VCaP (cell line): ENCODE data around the gene PKHD1.

Experiments
- H3K27ac ChIP-seq: fragments of 450-650 bp; 2 replicates; pipeline ENCODE4 v1.5.1; 2017
- CTCF ChIP-seq: fragments of 450-650 bp; conservative IDR thresholded peaks from 2 replicates; pipeline ENCODE4 v1.5.1; 2017; ENCODE audit warnings: mild to moderate bottlenecking, moderate library complexity

PKHD1 gene

GRCh38 chr6:52046456-52046855 lies 41.0 kb downstream of the PKHD1 start:
- TF ChIP-seq CTCF, result no peak
- H3K27ac ChIP-seq, result no peak overlapping the region

- no peak for TF ChIP-seq CTCF
- no peak overlapping the region for H3K27ac ChIP-seq
These were observed 41.9 kb downstream of the PKHD1 start for GRCh38 chr6:52045481-52045880.

- TF ChIP-seq CTCF, result no peak
- H3K27ac ChIP-seq, result no peak overlapping the region
These were observed 42.4 kb downstream of the PKHD1 start for GRCh38 chr6:52045033-52045432.

GRCh38 chr6:52042141-52042885 lies 45.1 kb downstream of the PKHD1 start:
- no peak overlapping the region for H3K27ac ChIP-seq

GRCh38 chr6:52041134-52041533 lies 46.3 kb downstream of the PKHD1 start:
- no peak for TF ChIP-seq CTCF
- no peak overlapping the region for H3K27ac ChIP-seq

More at GRCh38 chr6:52042141-52042885, 45.1 kb downstream of the PKHD1 start:
- TF ChIP-seq CTCF, result no peak

- H3K27ac ChIP-seq, result no peak overlapping the region
- no peak for TF ChIP-seq CTCF
These were observed 59.7 kb downstream of the PKHD1 start for GRCh38 chr6:52027699-52028098.

- no peak overlapping the region for H3K27ac ChIP-seq
- TF ChIP-seq CTCF, result no peak
These were observed 62.9 kb downstream of the PKHD1 start for GRCh38 chr6:52024451-52025068.
